ENCODE results near the gene CUL3. TPM values are rescaled to one million over a fixed set of nuclear protein-coding genes. Genes with fewer than 3 reads are reported as not detected.

The CUL3 gene
- total and polyA plus RNA-seq, 2 of the 13 experiments (the other 11 are each of a cell fraction or from before 2014, with no cell fraction given): 33.2 to 62.3 TPM

DNA sequence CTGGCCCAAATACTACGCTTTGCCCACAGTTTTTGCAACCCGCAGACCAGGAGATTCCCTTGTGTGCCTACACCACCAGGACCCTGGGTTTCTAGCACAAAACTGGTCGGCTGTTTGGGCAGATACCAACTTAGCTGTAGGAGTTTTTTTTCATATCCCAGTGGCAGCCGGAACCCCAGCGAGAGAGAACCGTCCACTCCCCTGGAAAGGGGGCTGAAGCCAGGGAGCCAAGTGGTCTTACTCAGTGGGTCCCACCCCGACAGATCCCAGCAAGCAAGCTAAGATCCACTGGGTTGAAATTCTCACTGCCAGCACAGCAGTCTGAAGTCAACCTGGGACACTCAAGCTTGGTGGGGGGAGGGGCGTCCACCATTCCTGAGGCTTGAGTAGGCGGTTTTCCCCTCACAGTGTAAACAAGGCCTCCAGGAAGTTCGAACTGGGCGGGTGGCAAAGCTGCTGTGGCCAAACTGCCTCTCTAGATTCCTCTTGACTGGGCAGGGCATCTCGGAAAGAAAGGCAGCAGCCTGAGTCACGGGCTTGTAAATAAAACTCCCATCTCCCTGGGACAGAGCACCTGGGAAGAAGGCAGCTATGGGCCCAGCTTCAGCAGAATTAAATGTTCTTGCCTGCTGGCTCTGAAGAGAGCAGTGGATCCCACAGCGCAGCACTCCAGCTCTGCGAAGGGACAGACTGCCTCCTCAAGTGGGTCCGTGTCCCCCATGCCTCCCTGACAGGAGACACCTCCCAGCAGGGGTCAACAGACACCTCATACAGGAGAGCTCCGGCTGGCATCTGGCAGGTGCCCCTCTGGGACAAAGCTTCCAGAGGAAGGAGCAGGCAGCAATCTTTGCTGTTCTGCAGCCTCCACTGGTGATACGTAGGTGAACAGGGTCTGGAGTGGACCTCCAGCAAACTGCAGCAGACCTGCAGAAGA lies 99.8 kb downstream of the CUL3 start (continued):
- TF ChIP-seq YY1 (IDR thresholded peaks at IDR 0.05; ENCODE audit: insufficient read depth, insufficient replicate concordance, low read depth, low read length) (peak; percentile 49), ISL2 (CRISPR knock-in tag; IDR thresholded peaks at IDR 0.05) (peak; percentile 65; the same call in 1 of the 2 replicates), ZNF350 (CRISPR knock-in tag; IDR thresholded peaks at IDR 0.05; ENCODE audit: borderline replicate concordance, low read depth) (peak; percentile 72), SIX4 (CRISPR knock-in tag; IDR thresholded peaks at IDR 0.05) (0 out of 2 replicates have a peak, but pooled peaks have one; percentile 39), ZNF746 (CRISPR knock-in tag; IDR thresholded peaks at IDR 0.05) (0 out of 2 replicates have a peak, but pooled peaks have one; percentile 43), NCOA2 (CRISPR knock-in tag; IDR thresholded peaks at IDR 0.05) (peak; percentile 83), BCL6 (CRISPR knock-in tag; IDR thresholded peaks at IDR 0.05) (peak; percentile 73), HOXA3 (CRISPR knock-in tag; IDR thresholded peaks at IDR 0.05) (peak; percentile 63), SOX5 (CRISPR knock-in tag; IDR thresholded peaks at IDR 0.05; ENCODE audit: borderline replicate concordance) (peak; percentile 53; the same call in 1 of the 2 replicates), ZNF12 (CRISPR knock-in tag; IDR thresholded peaks at IDR 0.05) (peak; percentile 59; the same call in 1 of the 2 replicates), DMAP1 (CRISPR knock-in tag; IDR thresholded peaks at IDR 0.05) (peak; percentile 63; the same call in 1 of the 2 replicates), RXRB (CRISPR knock-in tag; IDR thresholded peaks at IDR 0.05; ENCODE audit: borderline replicate concordance) (peak; percentile 87), ELF1 (CRISPR knock-in tag; IDR thresholded peaks at IDR 0.05) (peak; percentile 79), ATF7-NPFF (CRISPR knock-in tag; IDR thresholded peaks at IDR 0.05; ENCODE audit: low read depth) (peak; percentile 79), ZNF335 (CRISPR knock-in tag; IDR thresholded peaks at IDR 0.05) (peak; percentile 72), ZFY (CRISPR knock-in tag; IDR thresholded peaks at IDR 0.05) (peak; percentile 59; the same call in 1 of the 2 replicates), HMG20A (CRISPR knock-in tag; IDR thresholded peaks at IDR 0.05; ENCODE audit: borderline replicate concordance) (peak; percentile 76; the same call in 1 of the 2 replicates), DNMT3B (CRISPR knock-in tag; conservative IDR thresholded peaks at IDR 0.05) (peak; percentile 86), ZNF501 (CRISPR knock-in tag; IDR thresholded peaks at IDR 0.05) (peak; percentile 76; the same call in 1 of the 2 replicates), NR2F6 (IDR thresholded peaks at IDR 0.05) (0 out of 2 replicates have a peak, but pooled peaks have one; percentile 29), NR2F6 (CRISPR knock-in tag; IDR thresholded peaks at IDR 0.05) (peak; percentile 29; the same call in 1 of the 2 replicates), ETV5 (CRISPR knock-in tag; IDR thresholded peaks at IDR 0.05; ENCODE audit: borderline replicate concordance) (peak; percentile 92)
- TF ChIP-seq, protein P1, sequence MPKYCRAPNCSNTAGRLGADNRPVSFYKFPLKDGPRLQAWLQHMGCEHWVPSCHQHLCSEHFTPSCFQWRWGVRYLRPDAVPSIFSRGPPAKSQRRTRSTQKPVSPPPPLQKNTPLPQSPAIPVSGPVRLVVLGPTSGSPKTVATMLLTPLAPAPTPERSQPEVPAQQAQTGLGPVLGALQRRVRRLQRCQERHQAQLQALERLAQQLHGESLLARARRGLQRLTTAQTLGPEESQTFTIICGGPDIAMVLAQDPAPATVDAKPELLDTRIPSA (CRISPR knock-in tag; IDR thresholded peaks at IDR 0.05; ENCODE audit: borderline replicate concordance): peak; percentile 73; the same call in 1 of the 2 replicates
- TF ChIP-seq, protein P2, sequence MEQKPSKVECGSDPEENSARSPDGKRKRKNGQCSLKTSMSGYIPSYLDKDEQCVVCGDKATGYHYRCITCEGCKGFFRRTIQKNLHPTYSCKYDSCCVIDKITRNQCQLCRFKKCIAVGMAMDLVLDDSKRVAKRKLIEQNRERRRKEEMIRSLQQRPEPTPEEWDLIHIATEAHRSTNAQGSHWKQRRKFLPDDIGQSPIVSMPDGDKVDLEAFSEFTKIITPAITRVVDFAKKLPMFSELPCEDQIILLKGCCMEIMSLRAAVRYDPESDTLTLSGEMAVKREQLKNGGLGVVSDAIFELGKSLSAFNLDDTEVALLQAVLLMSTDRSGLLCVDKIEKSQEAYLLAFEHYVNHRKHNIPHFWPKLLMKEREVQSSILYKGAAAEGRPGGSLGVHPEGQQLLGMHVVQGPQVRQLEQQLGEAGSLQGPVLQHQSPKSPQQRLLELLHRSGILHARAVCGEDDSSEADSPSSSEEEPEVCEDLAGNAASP (CRISPR knock-in tag; IDR thresholded peaks at IDR 0.05; ENCODE audit: borderline replicate concordance): peak; percentile 97
- TF ChIP-seq, protein P3, sequence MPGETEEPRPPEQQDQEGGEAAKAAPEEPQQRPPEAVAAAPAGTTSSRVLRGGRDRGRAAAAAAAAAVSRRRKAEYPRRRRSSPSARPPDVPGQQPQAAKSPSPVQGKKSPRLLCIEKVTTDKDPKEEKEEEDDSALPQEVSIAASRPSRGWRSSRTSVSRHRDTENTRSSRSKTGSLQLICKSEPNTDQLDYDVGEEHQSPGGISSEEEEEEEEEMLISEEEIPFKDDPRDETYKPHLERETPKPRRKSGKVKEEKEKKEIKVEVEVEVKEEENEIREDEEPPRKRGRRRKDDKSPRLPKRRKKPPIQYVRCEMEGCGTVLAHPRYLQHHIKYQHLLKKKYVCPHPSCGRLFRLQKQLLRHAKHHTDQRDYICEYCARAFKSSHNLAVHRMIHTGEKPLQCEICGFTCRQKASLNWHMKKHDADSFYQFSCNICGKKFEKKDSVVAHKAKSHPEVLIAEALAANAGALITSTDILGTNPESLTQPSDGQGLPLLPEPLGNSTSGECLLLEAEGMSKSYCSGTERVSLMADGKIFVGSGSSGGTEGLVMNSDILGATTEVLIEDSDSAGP (CRISPR knock-in tag; IDR thresholded peaks at IDR 0.05; ENCODE audit: borderline replicate concordance): peak; percentile 70; the same call in 1 of the 2 replicates
- TF ChIP-seq, protein P4, sequence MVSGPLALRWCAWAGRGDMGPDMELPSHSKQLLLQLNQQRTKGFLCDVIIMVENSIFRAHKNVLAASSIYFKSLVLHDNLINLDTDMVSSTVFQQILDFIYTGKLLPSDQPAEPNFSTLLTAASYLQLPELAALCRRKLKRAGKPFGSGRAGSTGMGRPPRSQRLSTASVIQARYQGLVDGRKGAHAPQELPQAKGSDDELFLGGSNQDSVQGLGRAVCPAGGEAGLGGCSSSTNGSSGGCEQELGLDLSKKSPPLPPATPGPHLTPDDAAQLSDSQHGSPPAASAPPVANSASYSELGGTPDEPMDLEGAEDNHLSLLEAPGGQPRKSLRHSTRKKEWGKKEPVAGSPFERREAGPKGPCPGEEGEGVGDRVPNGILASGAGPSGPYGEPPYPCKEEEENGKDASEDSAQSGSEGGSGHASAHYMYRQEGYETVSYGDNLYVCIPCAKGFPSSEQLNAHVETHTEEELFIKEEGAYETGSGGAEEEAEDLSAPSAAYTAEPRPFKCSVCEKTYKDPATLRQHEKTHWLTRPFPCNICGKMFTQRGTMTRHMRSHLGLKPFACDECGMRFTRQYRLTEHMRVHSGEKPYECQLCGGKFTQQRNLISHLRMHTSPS (CRISPR knock-in tag; IDR thresholded peaks at IDR 0.05; ENCODE audit: low read depth): peak; percentile 86
